ENCODE measurements around the gene NUDCD3. TPM values are rescaled to one million over a fixed set of nuclear protein-coding genes. Genes with fewer than 3 reads are reported as not detected.

The NUDCD3 gene
- total RNA-seq, 1 donor from 2014 or later: 107 TPM

DNA sequence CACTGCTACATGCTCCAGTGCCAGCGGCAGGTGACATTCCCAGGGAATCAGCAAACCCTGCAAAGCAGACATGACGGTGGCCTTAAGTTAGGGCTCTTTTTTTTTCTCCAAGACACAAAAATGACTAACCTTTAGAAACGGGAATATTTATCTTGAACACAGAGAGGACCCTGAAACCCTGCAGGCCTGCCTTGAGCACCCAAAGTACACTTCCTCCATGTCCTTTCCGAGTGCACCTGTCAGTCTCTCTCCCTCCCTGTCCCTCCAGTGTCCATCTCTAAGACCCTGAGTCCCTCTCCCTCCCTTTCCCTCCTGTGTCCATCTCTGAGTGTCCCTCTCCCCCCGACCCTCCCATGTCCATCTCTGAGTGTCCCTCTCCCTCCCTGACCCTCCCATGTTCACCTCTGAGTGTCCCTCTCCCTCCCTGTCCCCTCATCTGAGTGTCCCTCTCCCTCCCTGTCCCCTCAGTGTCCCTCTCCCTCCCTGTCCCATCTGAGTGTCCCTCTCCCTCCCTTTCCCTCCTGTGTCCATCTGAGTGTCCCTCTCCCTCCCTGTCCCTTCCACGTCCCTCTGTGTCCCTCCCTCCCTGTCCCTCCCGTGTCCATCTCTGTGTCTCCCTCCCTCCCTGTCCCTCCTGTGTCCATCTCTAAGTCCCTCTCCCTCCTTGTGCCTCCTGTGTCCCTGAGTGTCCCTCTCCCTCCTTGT, 113.9 kb downstream of the NUDCD3 start:
- Histone ChIP-seq H3K4me3 (no peak overlapping the region), H3K36me3 (no peaks in the 10 kb centered on the region), H3K27me3 (ENCODE audit: low read depth) (no peaks in the 10 kb centered on the region), H3K4me1 (no peaks in the 10 kb centered on the region), H3K27ac (replicated peaks) (no peak overlapping the region), H3K9me3 (replicated peaks) (no peaks in the 10 kb centered on the region)
- TF ChIP-seq, protein P1, sequence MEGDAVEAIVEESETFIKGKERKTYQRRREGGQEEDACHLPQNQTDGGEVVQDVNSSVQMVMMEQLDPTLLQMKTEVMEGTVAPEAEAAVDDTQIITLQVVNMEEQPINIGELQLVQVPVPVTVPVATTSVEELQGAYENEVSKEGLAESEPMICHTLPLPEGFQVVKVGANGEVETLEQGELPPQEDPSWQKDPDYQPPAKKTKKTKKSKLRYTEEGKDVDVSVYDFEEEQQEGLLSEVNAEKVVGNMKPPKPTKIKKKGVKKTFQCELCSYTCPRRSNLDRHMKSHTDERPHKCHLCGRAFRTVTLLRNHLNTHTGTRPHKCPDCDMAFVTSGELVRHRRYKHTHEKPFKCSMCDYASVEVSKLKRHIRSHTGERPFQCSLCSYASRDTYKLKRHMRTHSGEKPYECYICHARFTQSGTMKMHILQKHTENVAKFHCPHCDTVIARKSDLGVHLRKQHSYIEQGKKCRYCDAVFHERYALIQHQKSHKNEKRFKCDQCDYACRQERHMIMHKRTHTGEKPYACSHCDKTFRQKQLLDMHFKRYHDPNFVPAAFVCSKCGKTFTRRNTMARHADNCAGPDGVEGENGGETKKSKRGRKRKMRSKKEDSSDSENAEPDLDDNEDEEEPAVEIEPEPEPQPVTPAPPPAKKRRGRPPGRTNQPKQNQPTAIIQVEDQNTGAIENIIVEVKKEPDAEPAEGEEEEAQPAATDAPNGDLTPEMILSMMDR (IDR thresholded peaks at IDR 0.05; ENCODE audit: borderline replicate concordance): no peak
- no peak for DNase-seq
- intact Hi-C loops (cut with micrococcal nuclease): no loop called here

DNA sequence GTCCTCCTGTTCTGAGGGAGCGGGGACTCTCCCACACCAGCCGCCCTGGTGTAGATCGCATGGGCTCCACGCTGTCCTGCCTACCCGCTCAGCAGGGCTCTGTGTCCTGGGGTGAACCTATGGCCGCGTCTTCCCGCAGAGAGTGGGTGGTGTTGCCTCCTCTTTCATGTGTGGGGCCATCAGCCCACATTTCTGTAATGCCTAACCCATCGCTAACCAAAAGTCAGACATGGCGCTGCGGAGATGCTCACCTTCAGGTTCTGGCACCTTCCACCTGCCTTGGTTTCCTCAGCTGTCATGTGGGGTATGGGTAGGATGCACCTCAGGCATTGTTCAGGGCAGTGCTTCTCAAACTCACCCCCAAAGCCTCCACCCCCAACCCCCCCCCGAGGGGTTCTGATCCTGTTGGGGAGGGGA, 114.5 kb downstream of the NUDCD3 start:
- Histone ChIP-seq H3K36me3 (no peaks in the 10 kb centered on the region), H3K4me1 (no peaks in the 10 kb centered on the region), H3K9me3 (replicated peaks) (no peaks in the 10 kb centered on the region), H3K4me3 (no peak overlapping the region), H3K27ac (replicated peaks) (no peak overlapping the region), H3K27me3 (ENCODE audit: low read depth) (no peaks in the 10 kb centered on the region)
- intact Hi-C loops (cut with micrococcal nuclease): no loop called here
- TF ChIP-seq, protein P1 (IDR thresholded peaks at IDR 0.05; ENCODE audit: borderline replicate concordance): no peak
- DNase-seq: no peak

DNA sequence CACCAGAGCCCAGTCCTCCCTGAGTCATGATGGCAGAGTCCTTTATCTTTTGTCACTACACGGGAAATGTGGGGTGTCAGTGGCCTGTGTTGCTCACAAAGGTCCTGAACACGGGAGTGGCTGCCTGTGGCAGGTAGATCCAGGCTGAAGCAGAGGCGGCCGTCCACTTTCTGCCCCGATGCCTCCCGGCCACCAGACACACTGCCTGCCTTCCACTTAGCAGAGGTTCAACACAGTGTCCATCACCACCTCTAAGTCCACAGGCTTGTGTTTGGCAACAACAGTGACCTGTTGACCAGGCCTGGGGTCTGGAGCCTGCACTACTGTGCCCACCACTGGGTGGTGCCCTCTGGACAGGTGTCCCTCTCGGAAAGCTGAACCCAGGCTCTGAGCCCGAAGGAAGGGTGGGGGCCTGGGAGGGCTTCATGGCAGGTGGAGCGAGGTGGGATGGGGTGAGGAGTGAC, 115.2 kb downstream of the NUDCD3 start:
- H3K4me1 ChIP-seq: no peaks in the 10 kb centered on the region
- TF ChIP-seq, protein P1 (IDR thresholded peaks at IDR 0.05; ENCODE audit: borderline replicate concordance): peak; percentile 64
- intact Hi-C loops (cut with micrococcal nuclease): no loop called here
- H3K4me3 ChIP-seq: no peak overlapping the region
- no peak overlapping the region for H3K27ac ChIP-seq (replicated peaks)
- no peaks in the 10 kb centered on the region for H3K9me3 ChIP-seq (replicated peaks)
- no peaks in the 10 kb centered on the region for H3K27me3 ChIP-seq (ENCODE audit: low read depth)
- no peak for DNase-seq
- H3K36me3 ChIP-seq: no peaks in the 10 kb centered on the region

GRCh38 chr7:44374007-44374763, 116.3 kb downstream of the NUDCD3 start:
- no peaks in the 10 kb centered on the region for H3K4me1 ChIP-seq
- intact Hi-C loops (cut with micrococcal nuclease): no loop called here
- H3K27ac ChIP-seq (replicated peaks): no peak overlapping the region
- no peaks in the 10 kb centered on the region for H3K27me3 ChIP-seq (ENCODE audit: low read depth)
- no peak for DNase-seq
- no peak overlapping the region for H3K4me3 ChIP-seq
- TF ChIP-seq, protein P1 (IDR thresholded peaks at IDR 0.05; ENCODE audit: borderline replicate concordance): no peak
- H3K9me3 ChIP-seq (replicated peaks): no peaks in the 10 kb centered on the region
- H3K36me3 ChIP-seq: no peaks in the 10 kb centered on the region

- Histone ChIP-seq H3K9me3 (replicated peaks) (no peaks in the 10 kb centered on the region), H3K36me3 (no peaks in the 10 kb centered on the region), H3K27ac (replicated peaks) (no peak overlapping the region), H3K4me3 (no peak overlapping the region), H3K27me3 (ENCODE audit: low read depth) (peaks cover 7% of the 10 kb centered on the region), H3K4me1 (no peaks in the 10 kb centered on the region)
- TF ChIP-seq, protein P1 (IDR thresholded peaks at IDR 0.05; ENCODE audit: borderline replicate concordance): no peak
- DNase-seq: no peak
- intact Hi-C loops (cut with micrococcal nuclease): no loop called here
These were observed 117.1 kb downstream of the NUDCD3 start for GRCh38 chr7:44373418-44373740.

All from left ventricle myocardium inferior (tissue), 1 donor.